ENCODE data around the gene CSPG4.

- no peak for TF ChIP-seq POLR2AphosphoS5 (IDR thresholded peaks at IDR 0.05; ENCODE audit: borderline replicate concordance, low read depth, low read length)
- TF ChIP-seq EZH2 (IDR thresholded peaks at IDR 0.05) = no peak
Observed at GRCh38 chr15:75636026-75636425, 76.6 kb downstream of the CSPG4 start.
